GM21529 (cell line): ENCODE results near the gene BTG3.

ENCODE experiments used
- ATAC-seq: cut with Tn5 transposase; IDR thresholded peaks from one replicate; pipeline ENCODE4 v1.9.1; 2021; ENCODE audit not compliant: unreplicated experiment

The BTG3 gene

DNA sequence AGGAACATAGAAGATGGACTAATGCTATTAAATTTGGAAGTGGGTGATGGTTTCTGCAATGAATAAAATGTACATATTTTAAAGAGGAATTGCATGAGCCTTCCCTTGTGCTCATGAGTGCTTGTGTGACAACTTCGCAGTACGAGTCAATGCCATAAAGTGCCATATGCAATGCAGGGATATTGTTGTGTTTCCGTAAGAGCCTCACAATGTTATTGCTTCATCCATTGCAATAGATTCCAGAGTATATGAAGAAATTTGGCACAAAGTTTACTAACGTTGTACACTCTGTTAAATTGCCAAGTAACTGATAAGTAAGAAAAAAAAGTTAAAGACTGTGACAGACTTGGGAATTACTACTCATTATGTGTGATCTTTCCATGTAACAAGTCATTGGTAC, 22.3 kb downstream of the BTG3 start:
- no peak for ATAC-seq

DNA sequence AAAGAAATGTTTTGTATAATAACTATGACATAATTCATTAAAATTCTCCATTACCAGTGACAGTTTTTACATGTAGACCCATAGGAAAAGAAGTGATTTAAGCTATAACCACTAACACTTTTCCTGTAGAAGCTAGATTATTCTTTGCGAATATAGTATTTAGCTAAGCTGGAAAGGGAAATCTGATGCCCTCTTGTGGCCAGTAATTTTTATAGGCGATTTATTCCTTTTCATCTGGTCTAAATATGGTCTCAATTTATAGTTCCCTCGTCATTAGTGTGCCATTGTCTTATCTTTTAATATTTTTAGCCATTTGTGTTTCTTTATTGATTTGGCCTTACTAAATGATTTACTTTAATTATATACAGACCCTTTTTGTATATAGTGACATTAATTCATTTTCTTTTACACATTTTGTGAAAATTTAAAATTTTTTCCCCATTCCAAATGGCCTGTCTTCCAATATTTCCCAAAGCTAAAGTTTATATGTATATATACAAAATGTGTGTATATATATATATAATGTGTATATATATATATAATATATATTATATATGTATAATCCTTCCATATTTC, 26.7 kb downstream of the BTG3 start:
- ATAC-seq, result no peak

DNA sequence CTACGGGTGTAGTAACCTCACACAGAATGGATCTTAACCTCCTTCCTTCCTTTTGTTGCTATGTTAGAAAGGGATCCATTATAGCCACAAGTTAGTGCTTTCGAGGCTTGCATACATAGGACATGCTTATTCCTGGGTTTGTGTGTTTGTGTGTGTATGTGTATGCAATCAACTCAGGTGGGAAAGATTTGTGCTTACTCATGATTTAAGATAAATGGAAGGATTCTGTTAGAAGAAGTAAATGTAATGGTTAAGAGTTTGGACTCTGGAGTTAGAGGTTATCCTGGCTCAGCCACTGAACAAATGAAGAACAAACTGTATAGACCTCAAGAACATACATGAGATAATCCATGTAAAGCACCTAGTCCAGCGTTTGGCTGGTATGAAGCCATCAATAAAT, 28.8 kb downstream of the BTG3 start:
- no peak for ATAC-seq

DNA sequence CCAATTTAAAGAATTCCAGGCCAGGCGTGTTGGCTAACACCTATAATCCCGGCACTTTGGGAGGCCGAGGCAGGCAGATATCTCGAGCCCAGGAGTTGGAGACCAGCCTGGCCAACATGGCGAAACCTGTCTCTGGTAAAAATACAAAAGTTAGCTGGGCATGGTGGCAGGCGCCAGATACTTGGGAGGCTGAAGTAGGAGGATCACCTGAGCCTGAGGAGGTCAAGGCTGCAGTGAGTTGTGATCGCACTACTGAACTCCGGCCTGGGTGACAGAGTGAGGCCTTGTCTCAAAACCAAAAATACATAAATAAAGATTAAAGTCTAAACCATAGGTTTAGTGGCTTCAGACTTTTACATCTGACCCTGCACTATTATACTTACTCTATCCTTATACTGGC, 32.4 kb downstream of the BTG3 start:
- no peak for ATAC-seq

DNA sequence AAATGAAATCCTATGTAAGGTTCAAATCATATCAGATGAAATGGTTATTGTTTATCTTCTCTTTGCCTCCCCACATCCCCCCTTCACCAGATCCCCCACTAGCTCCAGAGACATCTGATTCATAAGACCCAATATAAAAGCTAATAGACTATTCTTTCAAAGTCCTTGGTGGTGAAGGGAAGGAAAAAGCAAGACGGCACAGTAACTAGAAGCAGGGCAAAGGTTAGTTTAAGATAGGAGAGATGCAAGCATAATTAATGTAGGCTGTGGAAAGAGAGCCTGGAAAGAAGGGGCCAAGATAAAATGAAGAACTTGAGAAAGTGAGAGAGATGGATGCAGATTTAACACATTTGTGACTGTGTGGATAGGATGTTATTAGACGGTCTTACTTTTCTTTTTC, 33.8 kb downstream of the BTG3 start:
- ATAC-seq, result no peak

DNA sequence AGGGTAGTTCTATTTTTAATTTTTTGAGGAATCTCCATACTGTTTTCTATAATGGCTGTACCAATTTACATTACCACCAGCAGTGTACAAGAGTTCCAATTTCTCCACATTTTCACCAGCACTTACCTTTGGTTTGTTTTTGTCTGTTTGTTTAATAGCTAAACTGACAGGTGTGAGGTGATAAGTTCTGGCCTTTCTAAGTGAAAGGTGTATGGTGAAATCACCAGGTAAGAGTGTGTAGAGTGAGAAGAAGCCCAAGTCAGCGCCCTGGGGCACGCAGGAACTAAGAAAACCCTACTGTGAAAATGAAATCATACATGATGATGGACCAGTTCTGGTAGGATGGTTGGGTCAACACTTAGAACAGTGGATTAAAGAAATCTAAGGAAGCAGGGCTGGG, 34.5 kb downstream of the BTG3 start:
- no peak for ATAC-seq

DNA sequence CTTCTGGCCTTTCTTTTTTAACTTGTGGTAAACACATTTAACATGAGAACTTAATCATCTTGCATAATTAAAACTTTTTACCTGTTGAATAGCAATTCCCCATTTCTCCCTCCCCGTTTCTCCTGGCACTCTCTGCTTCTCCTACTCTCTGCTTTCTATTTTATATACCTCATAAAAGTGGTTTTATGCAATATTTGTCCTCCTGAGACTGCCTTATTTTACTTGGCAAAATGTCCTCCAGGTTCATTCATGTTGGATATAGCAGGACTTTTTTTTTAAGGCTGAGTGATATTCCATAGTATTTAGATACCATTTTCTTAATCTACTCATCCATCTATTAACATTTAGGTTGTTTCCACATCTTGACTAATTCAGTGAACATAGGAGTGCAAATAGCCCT, 35.0 kb downstream of the BTG3 start:
- no peak for ATAC-seq

DNA sequence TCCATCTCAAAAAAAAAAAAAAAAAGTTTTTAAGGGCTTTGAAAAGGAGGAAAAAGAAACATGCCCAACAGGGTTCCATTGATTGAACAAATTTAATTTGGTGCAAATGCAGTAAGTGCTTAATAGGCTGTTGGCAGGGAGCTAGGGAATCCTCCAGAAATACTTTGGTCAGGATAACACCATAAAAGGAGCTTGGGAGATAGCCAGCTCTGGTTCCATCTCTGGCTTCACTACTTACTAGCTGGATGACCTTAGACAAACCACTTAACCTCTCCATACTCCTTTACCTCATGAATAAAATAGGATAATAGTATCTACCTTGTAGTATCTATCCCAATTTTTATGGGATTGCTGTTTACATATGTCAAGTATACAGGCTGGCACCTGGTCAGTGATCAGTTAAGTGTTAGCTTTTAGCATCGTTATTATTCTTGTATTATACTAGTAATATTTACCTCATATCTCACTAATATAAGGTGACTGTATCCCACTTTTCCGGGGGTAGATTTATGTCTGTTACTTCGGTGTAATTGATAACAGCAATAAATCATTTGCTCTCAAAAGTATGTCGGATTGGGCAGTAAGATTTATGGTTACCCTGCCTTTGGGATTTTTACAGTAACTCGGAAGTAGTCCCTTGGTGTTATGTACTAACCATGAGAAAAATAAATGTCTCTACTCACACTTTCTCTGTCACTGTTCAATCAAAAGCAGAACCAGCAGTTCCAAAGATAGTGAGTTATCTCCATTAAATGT, 36.4 kb downstream of the BTG3 start:
- no peak for ATAC-seq

DNA sequence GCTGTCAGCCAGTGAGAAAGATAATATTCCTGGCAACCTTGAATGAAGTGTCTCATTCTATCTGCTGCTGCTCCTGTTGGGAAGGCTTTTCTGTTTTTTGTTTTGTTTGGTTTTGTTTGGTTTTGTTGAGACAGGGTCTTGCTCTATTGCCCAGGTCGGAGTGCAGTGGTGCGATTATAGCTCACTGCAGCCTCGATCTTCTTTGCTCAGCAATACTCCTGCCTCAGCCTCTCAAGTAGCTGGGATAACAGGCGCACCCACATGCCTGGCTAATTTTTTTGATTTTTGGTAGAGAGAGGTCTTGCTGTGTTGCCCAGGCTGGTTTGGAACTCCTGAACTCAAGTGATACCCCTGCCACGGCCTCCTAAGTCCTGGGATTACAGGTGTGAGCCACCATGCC, 37.6 kb downstream of the BTG3 start:
- ATAC-seq, result no peak

DNA sequence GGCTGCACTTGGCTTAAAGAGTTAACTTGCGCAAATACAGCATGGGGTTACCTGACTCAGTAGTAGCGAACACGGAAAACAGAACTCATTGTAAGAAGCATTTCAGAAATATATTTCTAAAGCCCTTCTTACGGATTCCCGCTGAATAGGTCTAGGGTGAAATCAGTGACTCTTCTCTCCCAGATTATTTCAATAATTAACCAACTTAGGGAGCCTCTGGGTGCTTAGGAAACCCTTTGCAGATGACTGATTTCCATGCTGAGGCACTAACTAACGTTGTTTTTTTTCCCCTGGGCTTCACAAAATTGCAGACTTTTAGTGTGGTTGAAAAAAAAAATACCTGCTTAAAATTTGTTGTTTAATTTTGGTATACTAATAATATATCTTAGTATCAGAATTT, 40.3 kb downstream of the BTG3 start:
- no peak for ATAC-seq

DNA sequence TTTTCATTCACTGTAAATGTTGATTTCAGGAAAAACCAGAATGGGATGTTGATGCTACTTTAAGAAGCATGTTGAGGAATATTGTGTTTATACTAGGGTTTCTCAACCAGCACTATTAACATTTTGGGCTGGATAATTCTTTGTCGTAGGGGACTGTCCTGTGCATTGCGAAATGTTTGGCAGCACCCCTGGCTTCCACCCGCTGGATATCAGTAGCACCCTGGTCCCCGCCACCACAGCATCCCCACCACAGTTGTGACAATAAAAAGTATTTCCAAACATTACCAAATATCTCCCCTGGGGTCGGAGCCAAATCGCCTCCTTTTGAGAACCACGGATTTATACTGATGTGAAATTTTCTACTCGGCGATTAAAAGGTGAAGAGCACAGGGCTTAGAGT, 41.9 kb downstream of the BTG3 start:
- ATAC-seq, result no peak

DNA sequence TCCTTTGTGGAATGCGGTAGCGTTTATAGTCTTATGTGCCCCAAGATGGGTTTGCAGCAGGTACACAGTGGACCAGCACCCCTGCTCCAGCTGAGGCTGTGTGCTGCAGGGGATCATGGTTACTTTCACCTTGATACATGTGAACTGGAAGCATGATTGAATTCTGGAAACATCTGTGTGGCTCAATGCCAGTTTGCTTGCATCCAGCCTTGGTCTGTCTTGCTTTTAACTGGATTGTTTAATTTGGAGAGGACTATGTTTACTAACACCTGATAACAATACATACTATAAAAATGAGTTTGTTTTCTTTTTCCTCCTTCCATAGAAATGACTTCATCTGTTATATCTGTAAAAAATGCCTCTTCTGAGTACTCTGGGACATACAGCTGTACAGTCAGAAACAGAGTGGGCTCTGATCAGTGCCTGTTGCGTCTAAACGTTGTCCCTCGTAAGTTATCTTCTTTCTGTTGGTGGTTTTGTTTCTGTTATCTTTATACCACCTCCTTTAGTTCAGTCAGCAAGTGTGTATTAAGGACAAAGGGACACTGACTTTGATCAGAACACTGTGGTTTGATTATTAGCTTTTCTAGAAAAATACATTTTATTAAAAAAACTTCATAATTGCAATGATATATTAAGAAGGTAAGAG, 52.2 kb downstream of the BTG3 start:
- no peak for ATAC-seq

DNA sequence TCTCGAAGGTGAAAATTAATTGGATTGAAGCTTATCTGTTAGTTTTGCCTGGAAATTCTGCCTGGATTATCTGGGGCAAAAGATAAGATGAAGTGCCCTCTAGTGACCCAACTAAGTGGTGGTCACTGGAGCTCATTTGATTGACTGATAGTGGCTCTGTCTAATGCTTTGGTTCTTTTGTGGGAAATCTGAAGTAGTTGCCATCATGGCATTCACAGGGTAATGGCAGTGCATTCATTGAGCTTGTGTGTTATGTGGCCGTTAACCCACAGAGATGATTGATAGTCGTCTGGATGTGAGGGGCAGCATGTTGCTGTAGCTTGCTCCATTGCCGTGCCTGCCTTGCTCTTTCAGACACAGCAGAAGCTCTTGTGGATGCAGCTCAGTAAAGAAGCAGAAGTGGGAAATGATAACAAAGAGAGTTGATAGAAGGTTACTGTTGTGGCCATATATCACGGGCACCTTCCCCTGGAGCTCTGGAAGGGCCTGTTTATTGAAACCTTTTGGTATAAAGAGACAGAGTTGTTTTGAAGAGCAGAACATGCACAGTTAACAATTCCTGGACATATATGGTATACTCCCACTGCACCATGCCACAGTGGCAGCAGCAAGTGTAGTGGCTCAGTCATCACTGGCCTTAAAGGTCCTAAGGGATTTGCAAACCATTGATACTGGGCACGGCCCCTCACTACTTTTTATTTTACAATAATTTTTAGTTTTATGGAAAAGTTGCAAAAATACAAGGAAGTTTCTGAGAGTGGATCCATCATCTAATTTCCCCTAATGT, 57.8 kb downstream of the BTG3 start:
- no peak for ATAC-seq

DNA sequence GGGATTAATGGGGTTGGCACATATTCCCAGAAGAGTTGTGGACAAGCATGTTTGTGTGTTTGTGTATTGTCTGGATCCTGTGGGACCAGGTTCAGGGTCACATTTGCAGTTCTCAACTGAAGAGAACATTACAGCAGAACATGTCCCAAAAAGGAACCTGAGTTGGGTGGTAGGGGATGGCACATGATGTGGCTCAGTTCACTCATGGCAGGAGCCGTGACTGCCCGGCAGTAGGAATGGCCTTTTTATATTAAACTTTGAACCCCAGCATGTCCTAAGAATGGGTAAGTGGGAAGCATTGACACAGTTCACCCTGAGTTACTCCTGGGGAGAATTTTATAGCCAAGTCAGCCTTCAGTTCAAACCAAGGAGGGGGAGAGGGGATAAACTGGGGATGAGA, 58.6 kb downstream of the BTG3 start:
- no peak for ATAC-seq

DNA sequence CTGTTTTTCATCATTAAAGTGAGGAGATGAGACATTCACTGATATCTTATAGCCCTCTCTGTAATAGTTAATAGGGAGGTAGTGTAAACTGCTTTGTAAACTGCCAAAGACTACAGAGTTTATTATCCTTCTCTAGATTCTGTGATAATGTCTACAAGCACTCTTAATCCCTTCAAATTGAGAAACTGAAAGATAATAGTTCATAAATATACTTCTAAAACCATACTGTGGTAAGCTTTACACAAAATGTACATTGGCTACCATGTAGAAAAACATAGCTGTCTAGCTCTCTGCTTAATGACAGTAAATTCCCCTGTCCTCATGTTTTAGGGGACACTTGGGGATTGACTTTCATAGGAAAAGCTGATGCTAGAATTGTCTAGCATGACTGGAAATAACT, 60.3 kb downstream of the BTG3 start:
- no peak for ATAC-seq

DNA sequence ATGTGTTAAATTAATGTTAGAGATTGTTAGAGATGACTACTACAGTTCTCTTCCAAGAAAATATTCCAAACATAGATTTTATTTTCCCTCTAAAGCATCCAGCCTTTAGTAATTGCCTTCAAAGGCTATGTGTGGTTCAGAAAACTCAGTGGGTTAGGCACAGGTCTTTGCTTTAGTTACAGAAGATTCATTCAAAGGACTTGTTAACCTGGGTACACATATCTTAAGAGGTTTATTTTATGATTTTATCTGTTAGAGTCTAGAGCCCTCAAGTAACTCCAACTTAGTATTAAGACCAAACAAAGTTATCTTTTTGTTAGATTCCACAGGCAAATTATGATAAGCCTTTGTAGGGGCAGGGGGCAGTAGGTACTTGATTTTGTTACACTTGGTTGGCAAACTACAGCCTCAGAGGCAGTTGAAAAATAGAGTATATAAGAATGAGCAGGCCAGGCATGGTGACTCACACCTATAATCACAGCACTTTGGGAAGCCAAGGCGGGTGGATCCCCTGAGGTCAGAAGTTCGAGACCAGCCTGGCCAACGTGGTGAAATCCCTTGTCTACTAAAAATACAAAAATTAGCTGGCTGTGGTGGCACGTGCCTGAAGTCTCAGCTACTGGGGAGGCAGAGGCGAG, 61.9 kb downstream of the BTG3 start:
- no peak for ATAC-seq

DNA sequence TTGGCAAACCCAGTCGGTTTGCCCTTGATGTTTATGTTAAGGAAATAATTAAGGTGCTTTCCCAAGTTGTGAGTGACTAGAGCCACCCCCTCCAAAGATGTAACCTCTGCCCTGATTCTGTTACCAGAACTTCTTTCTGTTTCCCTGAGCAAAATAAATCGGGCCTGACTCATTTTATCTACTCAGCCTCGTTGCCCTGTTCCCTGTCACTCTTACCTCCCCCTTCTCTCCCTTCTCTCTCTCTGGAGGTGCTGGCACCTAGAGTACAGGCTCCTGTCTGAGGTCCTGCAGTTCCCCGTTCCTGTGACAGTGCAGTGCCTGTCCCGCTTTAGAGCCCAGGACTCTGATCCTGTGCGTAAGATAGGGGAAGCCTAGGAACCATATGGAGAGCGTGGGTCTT, 64.4 kb downstream of the BTG3 start:
- ATAC-seq, result no peak

DNA sequence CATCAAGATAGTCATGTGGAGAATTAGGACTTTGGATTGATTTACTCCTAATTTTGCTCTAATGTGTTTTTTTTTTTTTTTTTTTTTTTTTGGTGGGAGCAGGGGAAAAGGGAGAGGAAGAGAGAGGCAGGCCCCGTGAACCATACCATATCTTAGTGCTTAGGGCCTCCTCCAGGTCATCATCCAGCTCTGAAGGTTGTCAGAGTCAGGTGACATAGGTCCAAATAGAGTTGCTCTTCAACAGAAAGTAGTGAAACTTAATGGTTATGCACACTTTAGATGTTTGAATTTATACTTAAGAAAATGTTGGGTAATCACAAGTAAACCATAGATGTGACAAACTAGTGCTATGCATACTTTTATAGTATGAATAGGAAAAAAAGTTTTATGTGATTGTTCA, 67.7 kb downstream of the BTG3 start:
- ATAC-seq, result no peak
